HepG2 (cell line): ENCODE results near the gene NOTO. TPM values are rescaled to one million over a fixed set of nuclear protein-coding genes. Genes with fewer than 3 reads are reported as not detected.

Source experiments
- DNMT1 ChIP-seq: sonication (generic); formaldehyde crosslinking; IDR thresholded peaks from 2 replicates; pipeline ENCODE4 v1.5.1; 2020; ENCODE audit warnings: mild to moderate bottlenecking, missing genetic modification reagents
- FOXM1 ChIP-seq: sonication (generic); formaldehyde crosslinking; IDR thresholded peaks from 2 replicates; pipeline ENCODE4 v1.5.0; 2020; ENCODE audit warnings: missing genetic modification reagents
- GMEB1 ChIP-seq: sonication (generic); formaldehyde crosslinking; IDR thresholded peaks from 2 replicates; pipeline ENCODE4 v1.5.1; 2020; ENCODE audit warnings: missing genetic modification reagents, mild to moderate bottlenecking, borderline replicate concordance
- GPBP1L1 ChIP-seq: sonication (generic); formaldehyde crosslinking; IDR thresholded peaks from 2 replicates; pipeline ENCODE4 v1.5.0; 2020; ENCODE audit warnings: mild to moderate bottlenecking, missing genetic modification reagents
- IRX3 ChIP-seq: sonication (generic); formaldehyde crosslinking; IDR thresholded peaks from 2 replicates; pipeline ENCODE4 v1.8.1; 2023; ENCODE audit warnings: mild to moderate bottlenecking, low read depth, missing genetic modification reagents, borderline replicate concordance
- KLF11 ChIP-seq: IDR thresholded peaks from 2 replicates; pipeline ENCODE4 v1.6.1; 2016; ENCODE audit warnings: missing compliant biosample characterization
- MAZ ChIP-seq, 2 experiments: sonication (generic) in 1 of 2; formaldehyde crosslinking in 1 of 2; IDR thresholded peaks; 2 replicates each; pipeline versions ENCODE4 v1.5.0 to v1.6.1; 2012 to 2020; ENCODE audit warnings: low read depth in 2 of 2, mild to moderate bottlenecking in 2 of 2, borderline replicate concordance in 1 of 2, improper control_type of control experiment in 1 of 2, low read length in 1 of 2, missing genetic modification reagents in 1 of 2, moderate library complexity in 1 of 2
- PAX8 ChIP-seq: sonication (generic); formaldehyde crosslinking; IDR thresholded peaks from 2 replicates; pipeline ENCODE4 v1.8.0; 2022; ENCODE audit warnings: mild to moderate bottlenecking, missing genetic modification reagents, borderline replicate concordance
- PCBP1 ChIP-seq: fragments of 200-400 bp; formaldehyde crosslinking; IDR thresholded peaks from 2 replicates; pipeline ENCODE4 v1.6.1; 2017; ENCODE audit warnings: mild to moderate bottlenecking, low read depth, low read length, borderline replicate concordance
- PLRG1 ChIP-seq: fragments of 450-650 bp; conservative IDR thresholded peaks from 2 replicates; pipeline ENCODE4 v1.6.1; 2016
- RBAK ChIP-seq: sonication (generic); formaldehyde crosslinking; IDR thresholded peaks from 2 replicates; pipeline ENCODE4 v1.5.1; 2020; ENCODE audit warnings: mild to moderate bottlenecking, missing genetic modification reagents
- SP5 ChIP-seq: IDR thresholded peaks from 2 replicates; pipeline ENCODE4 v1.6.1; 2016; ENCODE audit warnings: low read depth, borderline replicate concordance
- ZNF619 ChIP-seq: sonication (generic); formaldehyde crosslinking; IDR thresholded peaks from 2 replicates; pipeline ENCODE4 v1.4.0; 2020; ENCODE audit warnings: mild to moderate bottlenecking, missing genetic modification reagents
- polyA plus RNA-seq, 8 experiments: library from polyadenylated mRNA; depleted of rRNA in 3 of 8; stranded (reverse) in 7 of 8; unstranded in 1 of 8; fragments of >200 nt; fragmentation: Illumina TruSeq in 4 of 8; extraction: Trizol in 4 of 8; gene quantifications; 2 replicates each; pipeline versions ENCODE4 v1.2.1 to v1.2.3, GENCODE V29; 2011 to 2016; ENCODE audit warnings: low read depth in 4 of 8, missing spikeins in 1 of 8, mixed read lengths in 1 of 8; ENCODE audit not compliant: insufficient read depth in 1 of 8
- total RNA-seq, 5 experiments: library from RNA; depleted of rRNA; stranded (reverse); fragments of >200 nt; fragmentation: Illumina TruSeq; extraction: Trizol; gene quantifications; 2 replicates each; pipeline ENCODE4 v1.2.3, GENCODE V29; 2016; ENCODE audit warnings: low read depth in 1 of 5
- TF ChIP-seq, protein P1 (sequence below): sonication (generic); formaldehyde crosslinking; IDR thresholded peaks from 2 replicates; pipeline ENCODE4 v1.4.0; 2020; ENCODE audit warnings: mild to moderate bottlenecking, missing genetic modification reagents
- TF ChIP-seq, protein P2 (sequence below): sonication (generic); formaldehyde crosslinking; IDR thresholded peaks from 2 replicates; pipeline ENCODE4 v1.4.0; 2020; ENCODE audit warnings: mild to moderate bottlenecking, missing genetic modification reagents, borderline replicate concordance
- TF ChIP-seq, protein P3 (sequence below): sonication (generic); formaldehyde crosslinking; IDR thresholded peaks from 2 replicates; pipeline ENCODE4 v1.4.0; 2020; ENCODE audit warnings: missing genetic modification reagents

NOTO gene
- total and polyA plus RNA-seq, 2 of the 13 experiments (the other 11 are each of a cell fraction or from before 2014, with no cell fraction given), result not detected

DNA sequence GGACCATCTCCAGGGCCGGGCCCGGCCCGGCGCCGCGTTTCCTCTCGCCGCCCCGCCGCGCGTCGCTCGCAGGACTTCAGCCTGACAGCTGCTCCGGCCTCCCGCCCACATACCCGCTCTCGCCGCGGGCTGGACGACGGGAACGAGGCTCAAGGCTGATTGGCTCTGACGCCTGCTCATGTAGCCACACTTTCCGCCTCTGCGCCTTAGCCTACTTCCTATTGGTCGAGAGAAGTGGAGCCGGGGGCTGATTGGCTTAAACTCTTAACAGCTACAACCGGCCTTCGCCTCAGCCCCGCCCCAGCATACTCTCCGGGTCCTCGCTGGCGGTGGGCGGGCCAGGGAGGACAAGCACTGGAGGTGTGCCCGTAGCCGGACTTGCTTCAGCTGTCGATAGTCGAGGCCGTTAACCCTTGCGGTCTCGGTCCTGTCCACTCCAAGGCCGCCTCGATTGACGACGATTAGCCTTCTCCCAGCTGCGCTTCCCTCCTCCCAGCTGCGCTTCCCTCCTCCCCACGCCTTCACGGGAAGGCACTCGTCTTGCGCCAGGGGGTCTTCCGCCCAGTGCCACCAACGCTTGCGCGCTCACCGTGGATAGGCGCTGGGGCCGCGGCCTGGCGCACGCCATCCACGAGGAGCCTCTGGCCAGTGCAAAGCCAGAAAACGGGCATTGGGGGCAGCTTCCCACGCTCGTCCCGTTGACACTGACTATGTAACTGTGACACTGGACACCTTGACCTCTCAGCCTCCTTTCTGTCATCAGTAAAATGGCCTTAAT lies 31.0 kb downstream of the NOTO start, which contains the start of gene PRADC1 (continued):
- no peak for TF ChIP-seq GPBP1L1 (CRISPR knock-in tag)
- no peak for TF ChIP-seq PLRG1
- no peak for TF ChIP-seq IRX3 (CRISPR knock-in tag)
- TF ChIP-seq, protein P1, sequence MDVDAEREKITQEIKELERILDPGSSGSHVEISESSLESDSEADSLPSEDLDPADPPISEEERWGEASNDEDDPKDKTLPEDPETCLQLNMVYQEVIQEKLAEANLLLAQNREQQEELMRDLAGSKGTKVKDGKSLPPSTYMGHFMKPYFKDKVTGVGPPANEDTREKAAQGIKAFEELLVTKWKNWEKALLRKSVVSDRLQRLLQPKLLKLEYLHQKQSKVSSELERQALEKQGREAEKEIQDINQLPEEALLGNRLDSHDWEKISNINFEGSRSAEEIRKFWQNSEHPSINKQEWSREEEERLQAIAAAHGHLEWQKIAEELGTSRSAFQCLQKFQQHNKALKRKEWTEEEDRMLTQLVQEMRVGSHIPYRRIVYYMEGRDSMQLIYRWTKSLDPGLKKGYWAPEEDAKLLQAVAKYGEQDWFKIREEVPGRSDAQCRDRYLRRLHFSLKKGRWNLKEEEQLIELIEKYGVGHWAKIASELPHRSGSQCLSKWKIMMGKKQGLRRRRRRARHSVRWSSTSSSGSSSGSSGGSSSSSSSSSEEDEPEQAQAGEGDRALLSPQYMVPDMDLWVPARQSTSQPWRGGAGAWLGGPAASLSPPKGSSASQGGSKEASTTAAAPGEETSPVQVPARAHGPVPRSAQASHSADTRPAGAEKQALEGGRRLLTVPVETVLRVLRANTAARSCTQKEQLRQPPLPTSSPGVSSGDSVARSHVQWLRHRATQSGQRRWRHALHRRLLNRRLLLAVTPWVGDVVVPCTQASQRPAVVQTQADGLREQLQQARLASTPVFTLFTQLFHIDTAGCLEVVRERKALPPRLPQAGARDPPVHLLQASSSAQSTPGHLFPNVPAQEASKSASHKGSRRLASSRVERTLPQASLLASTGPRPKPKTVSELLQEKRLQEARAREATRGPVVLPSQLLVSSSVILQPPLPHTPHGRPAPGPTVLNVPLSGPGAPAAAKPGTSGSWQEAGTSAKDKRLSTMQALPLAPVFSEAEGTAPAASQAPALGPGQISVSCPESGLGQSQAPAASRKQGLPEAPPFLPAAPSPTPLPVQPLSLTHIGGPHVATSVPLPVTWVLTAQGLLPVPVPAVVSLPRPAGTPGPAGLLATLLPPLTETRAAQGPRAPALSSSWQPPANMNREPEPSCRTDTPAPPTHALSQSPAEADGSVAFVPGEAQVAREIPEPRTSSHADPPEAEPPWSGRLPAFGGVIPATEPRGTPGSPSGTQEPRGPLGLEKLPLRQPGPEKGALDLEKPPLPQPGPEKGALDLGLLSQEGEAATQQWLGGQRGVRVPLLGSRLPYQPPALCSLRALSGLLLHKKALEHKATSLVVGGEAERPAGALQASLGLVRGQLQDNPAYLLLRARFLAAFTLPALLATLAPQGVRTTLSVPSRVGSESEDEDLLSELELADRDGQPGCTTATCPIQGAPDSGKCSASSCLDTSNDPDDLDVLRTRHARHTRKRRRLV (CRISPR knock-in tag), result no peak
- TF ChIP-seq MAZ (IDR thresholded peaks at IDR 0.05; ENCODE audit: borderline replicate concordance, low read depth, low read length), result peak; percentile 35; the same call in 1 of the 2 replicates
- TF ChIP-seq MAZ (CRISPR knock-in tag; IDR thresholded peaks at IDR 0.05; ENCODE audit: low read depth), result peak; percentile 82
- TF ChIP-seq SP5 (CRISPR knock-in tag), result peak; percentile 89
- TF ChIP-seq, protein P2, sequence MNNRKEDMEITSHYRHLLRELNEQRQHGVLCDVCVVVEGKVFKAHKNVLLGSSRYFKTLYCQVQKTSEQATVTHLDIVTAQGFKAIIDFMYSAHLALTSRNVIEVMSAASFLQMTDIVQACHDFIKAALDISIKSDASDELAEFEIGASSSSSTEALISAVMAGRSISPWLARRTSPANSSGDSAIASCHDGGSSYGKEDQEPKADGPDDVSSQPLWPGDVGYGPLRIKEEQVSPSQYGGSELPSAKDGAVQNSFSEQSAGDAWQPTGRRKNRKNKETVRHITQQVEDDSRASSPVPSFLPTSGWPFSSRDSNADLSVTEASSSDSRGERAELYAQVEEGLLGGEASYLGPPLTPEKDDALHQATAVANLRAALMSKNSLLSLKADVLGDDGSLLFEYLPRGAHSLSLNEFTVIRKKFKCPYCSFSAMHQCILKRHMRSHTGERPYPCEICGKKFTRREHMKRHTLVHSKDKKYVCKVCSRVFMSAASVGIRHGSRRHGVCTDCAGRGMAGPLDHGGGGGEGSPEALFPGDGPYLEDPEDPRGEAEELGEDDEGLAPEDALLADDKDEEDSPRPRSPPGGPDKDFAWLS, result no peak
- TF ChIP-seq DNMT1 (CRISPR knock-in tag), result no peak; the same call in 1 of the 2 replicates
- no peak for TF ChIP-seq PCBP1
- TF ChIP-seq FOXM1 (CRISPR knock-in tag), result no peak
- TF ChIP-seq, protein P3, sequence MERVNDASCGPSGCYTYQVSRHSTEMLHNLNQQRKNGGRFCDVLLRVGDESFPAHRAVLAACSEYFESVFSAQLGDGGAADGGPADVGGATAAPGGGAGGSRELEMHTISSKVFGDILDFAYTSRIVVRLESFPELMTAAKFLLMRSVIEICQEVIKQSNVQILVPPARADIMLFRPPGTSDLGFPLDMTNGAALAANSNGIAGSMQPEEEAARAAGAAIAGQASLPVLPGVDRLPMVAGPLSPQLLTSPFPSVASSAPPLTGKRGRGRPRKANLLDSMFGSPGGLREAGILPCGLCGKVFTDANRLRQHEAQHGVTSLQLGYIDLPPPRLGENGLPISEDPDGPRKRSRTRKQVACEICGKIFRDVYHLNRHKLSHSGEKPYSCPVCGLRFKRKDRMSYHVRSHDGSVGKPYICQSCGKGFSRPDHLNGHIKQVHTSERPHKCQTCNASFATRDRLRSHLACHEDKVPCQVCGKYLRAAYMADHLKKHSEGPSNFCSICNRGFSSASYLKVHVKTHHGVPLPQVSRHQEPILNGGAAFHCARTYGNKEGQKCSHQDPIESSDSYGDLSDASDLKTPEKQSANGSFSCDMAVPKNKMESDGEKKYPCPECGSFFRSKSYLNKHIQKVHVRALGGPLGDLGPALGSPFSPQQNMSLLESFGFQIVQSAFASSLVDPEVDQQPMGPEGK, result peak; percentile 55
- no peak for TF ChIP-seq RBAK (CRISPR knock-in tag)
- TF ChIP-seq ZNF619 (CRISPR knock-in tag), result no peak; the same call in 1 of the 2 replicates
- TF ChIP-seq PAX8 (CRISPR knock-in tag), result no peak; the same call in 1 of the 2 replicates
- TF ChIP-seq GMEB1 (CRISPR knock-in tag), result peak; percentile 13; the same call in 1 of the 2 replicates
- TF ChIP-seq KLF11 (CRISPR knock-in tag), result peak; percentile 64; the same call in 1 of the 2 replicates
